Renal cortical epithelial cell (primary cell): Measurements from ENCODE around the gene TMEM150B. TPM values are rescaled to one million over a fixed set of nuclear protein-coding genes. Genes with fewer than 3 reads are reported as not detected.

Experiments used
- DNase-seq: peaks from one replicate; pipeline ENCODE4 v3.0.0-alpha.2; 2011; ENCODE audit warnings: low read depth
- total RNA-seq: library from RNA; depleted of rRNA; stranded (reverse); fragments of >200 nt; gene quantifications from 2 replicates; pipeline ENCODE4 v1.2.3, GENCODE V29; 2014

TMEM150B gene
- total RNA-seq, 1 donor from 2014 or later: not detected

DNA sequence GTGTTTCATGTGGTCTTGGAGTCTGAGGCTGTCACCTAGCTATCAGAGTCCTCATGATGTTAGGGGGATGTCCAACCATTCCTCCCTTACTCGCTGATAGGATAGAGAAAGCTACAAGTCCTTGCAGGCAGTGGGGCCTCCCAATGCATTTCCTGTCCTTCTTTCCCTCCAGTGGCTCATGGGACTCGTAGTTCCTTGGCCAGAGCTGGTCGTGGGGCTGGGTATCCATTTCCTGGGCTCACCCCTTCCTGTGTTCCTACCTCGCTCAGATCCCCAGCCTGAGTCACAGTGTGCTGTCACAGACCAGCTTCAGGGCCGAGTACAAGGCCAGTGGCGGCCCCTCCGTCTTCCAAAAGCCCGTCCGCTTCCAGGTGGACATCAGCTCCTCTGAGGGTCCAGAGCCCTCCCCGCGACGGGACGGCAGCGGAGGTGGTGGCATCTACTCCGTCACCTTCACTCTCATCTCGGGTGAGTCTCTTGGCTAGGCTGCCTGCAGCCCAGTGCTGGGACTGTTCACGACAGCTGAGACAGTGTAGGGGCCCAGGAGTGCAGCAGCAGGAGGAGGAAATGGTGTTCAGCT lies 19.1 kb downstream of the TMEM150B start:
- DNase-seq: no peak

DNA sequence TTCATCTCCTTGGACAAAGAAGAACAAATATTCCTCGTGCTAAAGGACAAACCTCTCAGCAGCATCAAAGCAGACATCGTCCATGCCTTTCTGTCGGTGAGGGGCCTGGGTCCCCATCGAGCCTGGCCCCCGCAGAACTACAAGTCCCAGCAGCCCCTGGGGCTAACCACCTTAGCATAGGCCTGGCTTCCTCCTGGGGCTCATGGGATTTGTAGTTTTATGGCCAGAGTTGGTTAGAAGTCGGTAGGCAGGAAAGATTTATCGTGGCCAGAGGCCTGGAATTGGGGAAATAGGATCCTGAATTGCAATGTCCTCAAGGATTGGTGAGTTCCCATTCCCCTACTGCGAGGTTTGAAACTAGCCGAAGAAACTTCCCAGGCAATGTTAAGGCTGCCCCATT lies 19.6 kb downstream of the TMEM150B start:
- no peak for DNase-seq

GRCh38 chr19:55304980-55305379 lies 20.2 kb downstream of the TMEM150B start:
- no peak for DNase-seq

DNA sequence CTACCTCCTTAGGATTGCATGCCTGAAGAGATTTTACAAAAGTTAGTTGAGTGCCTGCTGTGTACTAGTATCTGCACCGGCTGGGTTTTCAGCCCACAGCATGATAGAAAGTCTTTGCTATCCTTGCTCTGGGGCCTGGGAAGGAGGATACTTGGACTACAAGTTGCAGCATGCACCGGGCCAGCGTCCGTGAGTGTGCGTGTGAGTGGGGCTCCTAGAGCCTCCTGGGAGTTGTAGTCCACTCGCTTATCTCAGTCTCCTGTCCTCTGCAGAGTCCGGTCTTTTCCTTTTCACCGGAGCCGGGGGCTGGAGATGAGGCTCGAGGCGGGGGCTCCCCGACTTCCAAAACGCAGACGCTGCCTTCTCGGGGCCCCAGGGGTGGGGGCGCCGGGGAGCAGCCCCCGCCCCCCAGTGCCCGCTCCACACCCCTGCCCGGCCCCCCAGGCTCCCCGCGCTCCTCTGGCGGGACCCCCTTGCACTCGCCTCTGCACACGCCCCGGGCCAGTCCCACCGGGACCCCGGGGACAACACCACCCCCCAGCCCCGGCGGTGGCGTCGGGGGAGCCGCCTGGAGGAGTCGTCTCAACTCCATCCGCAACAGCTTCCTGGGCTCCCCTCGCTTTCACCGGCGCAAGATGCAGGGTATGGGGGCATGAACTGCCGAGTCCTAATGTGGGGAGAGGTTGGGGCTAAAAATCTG lies 20.7 kb downstream of the TMEM150B start:
- no peak for DNase-seq

- DNase-seq: no peak
Measured at GRCh38 chr19:55303477-55303876, 21.7 kb downstream of the TMEM150B start.

DNA sequence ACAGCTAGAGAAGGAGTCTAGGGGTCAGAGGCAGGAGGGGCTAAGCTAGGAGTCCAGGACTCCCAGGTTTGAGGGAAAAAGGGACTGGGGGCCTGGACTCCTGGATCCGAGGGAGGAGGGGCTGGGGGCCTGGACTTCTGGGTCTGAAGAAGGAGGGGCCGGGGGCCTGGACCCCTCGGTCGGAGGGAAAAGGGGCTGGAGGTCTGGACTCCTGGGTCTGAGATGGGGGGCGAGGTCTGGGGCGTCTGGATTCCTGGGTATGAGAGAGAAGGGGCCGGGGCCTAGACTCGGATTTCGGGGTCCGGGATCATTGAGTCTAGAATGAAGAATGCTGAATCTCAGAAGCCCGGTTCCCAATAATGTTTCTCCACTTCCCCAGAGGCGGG lies 22.8 kb downstream of the TMEM150B start:
- DNase-seq: no peak

GRCh38 chr19:55301459-55302317 lies 23.5 kb downstream of the TMEM150B start:
- DNase-seq: peak; percentile 46

DNA sequence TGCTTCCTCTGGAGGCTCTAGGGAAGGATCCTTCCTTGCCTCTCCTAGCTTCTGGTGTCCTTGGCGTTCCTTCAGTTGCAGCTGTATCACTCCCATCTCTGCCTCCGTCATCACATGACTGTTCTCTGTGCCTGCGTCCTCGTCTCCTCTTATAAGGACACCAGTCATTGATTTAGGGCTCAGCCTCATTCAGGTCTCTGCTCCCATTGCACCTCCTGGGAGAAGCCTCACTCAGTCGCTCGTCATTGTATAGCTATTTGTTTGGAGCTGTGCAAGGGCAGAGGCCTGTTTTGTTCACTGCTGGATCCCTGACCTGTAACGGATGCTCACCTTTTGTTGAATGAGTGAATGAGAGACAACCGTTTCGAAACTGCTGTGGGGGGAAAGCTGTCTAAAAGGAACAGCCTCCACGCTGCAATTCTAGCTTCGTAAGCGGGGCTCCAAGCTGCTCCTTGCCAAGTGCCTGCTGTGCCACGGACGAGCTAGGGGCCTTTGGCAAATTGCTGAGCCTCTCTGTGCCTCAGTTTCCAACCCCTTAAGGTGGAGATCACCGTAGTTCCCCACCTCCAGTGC lies 24.2 kb downstream of the TMEM150B start:
- DNase-seq: no peak

DNA sequence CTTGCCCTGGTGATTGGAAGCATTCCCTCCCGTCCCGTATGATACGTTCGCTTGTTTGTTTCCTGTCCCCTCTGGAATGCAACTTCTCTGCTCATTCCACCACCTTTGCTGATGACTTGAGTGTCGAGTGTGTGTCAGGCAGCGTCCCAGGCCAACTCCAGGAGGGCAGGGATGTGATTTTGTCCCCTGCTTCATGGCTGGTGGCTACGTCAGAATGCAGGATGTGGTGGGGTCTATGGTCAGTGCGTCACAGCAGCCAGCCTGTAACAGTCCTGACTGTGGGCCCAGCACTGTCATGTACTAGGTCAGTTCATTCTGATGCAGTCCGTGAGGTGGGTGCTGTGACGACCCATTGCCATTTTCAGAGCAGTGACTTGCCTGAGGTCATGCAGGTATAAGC lies 25.1 kb downstream of the TMEM150B start:
- no peak for DNase-seq

GRCh38 chr19:55297267-55297666 lies 27.9 kb downstream of the TMEM150B start:
- DNase-seq: no peak

DNA sequence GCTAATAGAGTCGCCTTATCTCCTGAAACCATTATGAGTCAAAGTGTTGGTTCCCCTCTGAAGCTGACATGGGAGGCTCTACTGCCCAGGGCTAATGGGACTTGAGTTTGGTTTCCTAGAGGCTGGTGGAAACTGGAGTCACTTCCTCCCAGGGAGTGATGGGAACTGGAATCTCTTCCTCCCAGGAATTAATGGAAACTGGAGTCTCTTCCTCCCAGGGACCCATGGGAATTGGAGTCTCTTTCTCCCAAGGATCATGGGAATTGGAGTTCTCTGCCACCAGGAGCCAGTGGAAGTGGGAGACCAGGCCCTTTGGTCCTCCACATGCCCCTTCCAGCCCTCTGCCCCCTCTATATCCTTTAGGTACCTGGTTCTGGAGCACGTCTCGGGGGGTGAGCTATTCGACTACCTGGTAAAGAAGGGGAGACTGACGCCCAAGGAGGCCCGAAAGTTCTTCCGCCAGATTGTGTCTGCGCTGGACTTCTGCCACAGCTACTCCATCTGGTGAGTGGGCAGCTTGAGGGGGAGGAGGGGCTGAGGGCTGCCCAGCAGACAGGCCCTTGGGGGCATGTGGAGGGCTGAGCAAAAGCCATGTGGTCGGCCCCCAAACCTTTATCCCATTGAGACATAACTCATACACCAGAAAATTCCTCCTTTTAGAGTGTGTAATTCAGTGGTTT lies 35.9 kb downstream of the TMEM150B start:
- DNase-seq: no peak

DNA sequence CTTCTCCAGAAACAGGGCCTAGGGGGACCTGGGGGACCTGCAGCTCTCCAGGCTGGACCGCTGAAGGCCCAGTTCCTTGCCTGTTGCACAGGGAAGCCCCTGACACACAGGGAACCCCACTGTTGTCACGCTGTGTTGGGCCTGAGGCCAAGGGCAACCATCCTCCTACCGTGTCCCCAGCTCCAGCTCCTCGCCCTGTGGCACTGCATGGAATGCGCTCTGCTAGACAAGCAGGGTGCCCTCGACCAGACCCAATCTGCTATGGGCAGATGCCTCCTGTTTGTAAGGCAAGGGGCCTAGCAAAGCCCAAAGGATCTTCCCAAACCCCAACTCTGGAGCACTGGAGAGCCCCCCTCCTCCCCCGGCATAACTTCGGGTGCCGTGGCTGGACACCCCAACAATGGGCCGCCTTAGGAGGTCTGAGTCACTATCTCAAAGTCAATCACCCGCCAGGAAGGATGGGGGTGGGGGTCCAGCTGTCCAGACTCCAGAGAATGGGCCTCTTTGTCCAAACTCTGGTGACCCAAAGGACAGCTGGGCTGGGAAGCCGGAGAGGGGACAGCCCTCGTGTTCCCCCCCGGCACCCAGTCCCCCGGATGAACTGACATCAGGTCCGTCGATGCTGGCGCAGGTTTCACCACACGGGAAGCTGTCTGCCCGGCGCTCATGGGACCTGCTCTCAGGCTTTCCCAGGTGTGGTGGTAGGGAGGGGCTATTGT lies 37.6 kb downstream of the TMEM150B start:
- no peak for DNase-seq

DNA sequence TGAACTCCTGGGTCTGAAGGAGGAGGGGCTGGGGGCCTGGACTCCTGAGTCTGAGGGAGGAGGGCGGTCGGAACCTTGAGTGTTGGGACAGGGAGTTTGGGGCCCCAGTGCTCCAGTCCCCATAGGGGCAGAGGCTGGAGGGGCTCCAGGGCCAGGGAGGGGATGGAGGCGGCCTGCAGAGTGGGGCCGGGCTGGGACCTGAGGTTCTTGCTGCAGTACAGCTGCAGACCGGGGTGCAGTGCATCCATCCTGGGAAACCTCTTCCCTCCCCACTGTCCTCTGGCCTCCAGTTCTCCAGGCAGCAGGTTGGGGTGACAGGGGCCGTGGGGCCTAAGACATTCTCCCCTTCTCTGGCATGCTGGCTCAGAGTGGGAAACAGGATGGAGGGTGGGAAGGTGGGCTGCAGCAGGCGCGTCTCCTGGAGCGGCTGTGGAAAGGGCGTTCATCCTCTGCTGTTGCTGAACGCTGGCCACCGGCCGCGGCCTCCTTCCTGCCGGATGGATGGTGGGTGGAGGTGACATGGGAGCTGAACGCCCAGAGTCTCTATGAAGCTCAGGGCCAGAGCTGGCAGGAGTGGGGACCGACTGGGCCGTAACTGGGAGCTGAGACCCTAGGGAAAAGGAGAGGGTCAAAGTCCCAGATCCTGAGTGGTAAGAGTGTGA lies 39.8 kb downstream of the TMEM150B start:
- DNase-seq: no peak

GRCh38 chr19:55284405-55285058 lies 40.6 kb downstream of the TMEM150B start:
- no peak for DNase-seq

GRCh38 chr19:55283548-55284377 lies 41.4 kb downstream of the TMEM150B start, which contains the start of gene BRSK1:
Gene BRSK1, plus strand, starts transcription at chr19:55283997. Its CDS starts 446 bp downstream, at chr19:55284443.
- no peak for DNase-seq

- peak; percentile 90 for DNase-seq
Measured at GRCh38 chr19:55279770-55280643, 45.1 kb downstream of the TMEM150B start, which contains the start of gene HSPBP1. Gene HSPBP1, minus strand, starts transcription at chr19:55280110. Its CDS starts 502 bp downstream, at chr19:55279608.

GRCh38 chr19:55279340-55279739 lies 45.8 kb downstream of the TMEM150B start:
- DNase-seq: no peak
